Stomach (tissue), 9 donors: Measurements from ENCODE around the gene LRFN3. TPM values are rescaled to one million over a fixed set of nuclear protein-coding genes. Genes with fewer than 3 reads are reported as not detected.

Source experiments
- DNase-seq, 2 donors: peaks; one replicate each; pipeline versions ENCODE4 v3.0.0 to v3.0.0-alpha.2; 2013 to 2019
- H3K27ac ChIP-seq, 5 donors: fragments of 200-600 bp in 4 of 5; sonication (generic) in 4 of 5; one replicate each; pipeline ENCODE4 v1.5.1; 2013 to 2019; ENCODE audit warnings: mild to moderate bottlenecking in 1 of 5, moderate library complexity in 1 of 5
- H3K27me3 ChIP-seq, 3 donors: fragments of 200-600 bp; sonication (generic); one replicate each; pipeline ENCODE4 v1.5.1; 2017 to 2019; ENCODE audit warnings: mixed run types in 1 of 3
- H3K36me3 ChIP-seq, 4 donors: fragments of 200-600 bp; sonication (generic); 1 replicate in 3 of 4; 2 replicates in 1 of 4; pipeline ENCODE4 v1.5.1; 2016 to 2019
- H3K4me1 ChIP-seq, 4 donors: fragments of 200-600 bp; sonication (generic); one replicate each; pipeline ENCODE4 v1.5.1; 2016 to 2019
- H3K4me3 ChIP-seq, 4 donors: fragments of 200-600 bp; sonication (generic) in 3 of 4; one replicate each; pipeline ENCODE4 v1.5.1; 2016 to 2019; ENCODE audit warnings: mild to moderate bottlenecking in 1 of 4
- H3K9me3 ChIP-seq, 4 donors: fragments of 200-600 bp; sonication (generic); one replicate each; pipeline ENCODE4 v1.5.1; 2016 to 2019
- EP300 ChIP-seq: sonication (generic); formaldehyde crosslinking; IDR thresholded peaks from one replicate; pipeline ENCODE4 v1.6.1; 2017; ENCODE audit warnings: antibody characterized with exemption
- POLR2A ChIP-seq, 4 donors: fragments of 450-650 bp; IDR thresholded peaks; one replicate each; pipeline ENCODE4 v1.6.1; 2016; ENCODE audit warnings: antibody characterized with exemption in 4 of 4, control low read depth in 2 of 4, mild to moderate bottlenecking in 1 of 4, moderate library complexity in 1 of 4
- POLR2AphosphoS5 ChIP-seq, 3 donors: sonication (generic); formaldehyde crosslinking; IDR thresholded peaks; one replicate each; pipeline ENCODE4 v1.6.1; 2016; ENCODE audit warnings: antibody characterized with exemption in 3 of 3
- WGBS, 5 donors: extraction: QIAGEN DNeasy Blood & Tissue Kit in 3 of 5; methylation state at CpG; one replicate each; pipeline versions ENCODE4 v1.1.5 to v1.1.7; 2013 to 2018; 5-methylcytosine and 5-hydroxymethylcytosine counted together
- intact Hi-C: fragments of 100-400 bp; cut with DNase I; formaldehyde crosslinking; loops from one replicate; pipeline ENCODE4 v1.15.1; 2023; ENCODE audit warnings: low total_unique reads
- polyA plus RNA-seq, 3 donors: library from polyadenylated mRNA; stranded (reverse); fragments of 200-250 nt; gene quantifications; one replicate each; pipeline ENCODE4 v1.2.3, GENCODE V29; 2013
- total RNA-seq, 5 donors: library from RNA; depleted of rRNA; stranded (reverse); fragments of >200 nt; gene quantifications; one replicate each; pipeline versions ENCODE4 v1.1.0 to v1.2.3, GENCODE V29; 2014 to 2016
- TF ChIP-seq, protein P1 (sequence below), 7 experiments: fragments of 450-650 bp in 4 of 7; fragments of 200-600 bp in 3 of 7; sonication (generic) in 3 of 7; IDR thresholded peaks; one replicate each; pipeline ENCODE4 v1.5.1; 2016 to 2019; ENCODE audit warnings: antibody characterized with exemption in 7 of 7, control low read depth in 2 of 7, mild to moderate bottlenecking in 1 of 7
- donor health status: healthy with polysubstance abuse.
- donor health status: Bipolar disorder and iron deficiency.
- donor health status: healthy.

Gene LRFN3
- total and polyA plus RNA-seq, 8 donors: 0.73 to 48.1 (median 3.5) TPM

DNA sequence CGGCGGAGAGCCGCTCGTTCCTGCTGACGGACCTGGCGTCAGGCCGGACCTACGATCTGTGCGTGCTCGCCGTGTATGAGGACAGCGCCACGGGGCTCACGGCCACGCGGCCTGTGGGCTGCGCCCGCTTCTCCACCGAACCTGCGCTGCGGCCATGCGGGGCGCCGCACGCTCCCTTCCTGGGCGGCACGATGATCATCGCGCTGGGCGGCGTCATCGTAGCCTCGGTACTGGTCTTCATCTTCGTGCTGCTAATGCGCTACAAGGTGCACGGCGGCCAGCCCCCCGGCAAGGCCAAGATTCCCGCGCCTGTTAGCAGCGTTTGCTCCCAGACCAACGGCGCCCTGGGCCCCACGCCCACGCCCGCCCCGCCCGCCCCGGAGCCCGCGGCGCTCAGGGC is 8.4 kb downstream of the LRFN3 start:
- Histone ChIP-seq H3K27me3 (no peaks in the 10 kb centered on the region), H3K4me3 (no peak overlapping the region), H3K4me1 (peaks cover 0 to under 1% (median 0%) of the 10 kb centered on the region in 4 donors), H3K9me3 (no peaks in the 10 kb centered on the region), H3K36me3 (peaks cover 16 to 56% (median 51%) of the 10 kb centered on the region in 4 donors), H3K27ac (no peak overlapping the region)
- no peak for TF ChIP-seq POLR2AphosphoS5 (IDR thresholded peaks at IDR 0.05)
- TF ChIP-seq, protein P1, sequence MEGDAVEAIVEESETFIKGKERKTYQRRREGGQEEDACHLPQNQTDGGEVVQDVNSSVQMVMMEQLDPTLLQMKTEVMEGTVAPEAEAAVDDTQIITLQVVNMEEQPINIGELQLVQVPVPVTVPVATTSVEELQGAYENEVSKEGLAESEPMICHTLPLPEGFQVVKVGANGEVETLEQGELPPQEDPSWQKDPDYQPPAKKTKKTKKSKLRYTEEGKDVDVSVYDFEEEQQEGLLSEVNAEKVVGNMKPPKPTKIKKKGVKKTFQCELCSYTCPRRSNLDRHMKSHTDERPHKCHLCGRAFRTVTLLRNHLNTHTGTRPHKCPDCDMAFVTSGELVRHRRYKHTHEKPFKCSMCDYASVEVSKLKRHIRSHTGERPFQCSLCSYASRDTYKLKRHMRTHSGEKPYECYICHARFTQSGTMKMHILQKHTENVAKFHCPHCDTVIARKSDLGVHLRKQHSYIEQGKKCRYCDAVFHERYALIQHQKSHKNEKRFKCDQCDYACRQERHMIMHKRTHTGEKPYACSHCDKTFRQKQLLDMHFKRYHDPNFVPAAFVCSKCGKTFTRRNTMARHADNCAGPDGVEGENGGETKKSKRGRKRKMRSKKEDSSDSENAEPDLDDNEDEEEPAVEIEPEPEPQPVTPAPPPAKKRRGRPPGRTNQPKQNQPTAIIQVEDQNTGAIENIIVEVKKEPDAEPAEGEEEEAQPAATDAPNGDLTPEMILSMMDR (IDR thresholded peaks at IDR 0.05): no peak
- no peak for TF ChIP-seq EP300
- no peak for TF ChIP-seq POLR2A (IDR thresholded peaks at IDR 0.05)
- DNase-seq: no peak
- intact Hi-C loops: no loop called here
- 79 to 84% (median 82%) methylated on average over 32 to 52 of the region's 52 CpGs for WGBS, 5 donors

DNA sequence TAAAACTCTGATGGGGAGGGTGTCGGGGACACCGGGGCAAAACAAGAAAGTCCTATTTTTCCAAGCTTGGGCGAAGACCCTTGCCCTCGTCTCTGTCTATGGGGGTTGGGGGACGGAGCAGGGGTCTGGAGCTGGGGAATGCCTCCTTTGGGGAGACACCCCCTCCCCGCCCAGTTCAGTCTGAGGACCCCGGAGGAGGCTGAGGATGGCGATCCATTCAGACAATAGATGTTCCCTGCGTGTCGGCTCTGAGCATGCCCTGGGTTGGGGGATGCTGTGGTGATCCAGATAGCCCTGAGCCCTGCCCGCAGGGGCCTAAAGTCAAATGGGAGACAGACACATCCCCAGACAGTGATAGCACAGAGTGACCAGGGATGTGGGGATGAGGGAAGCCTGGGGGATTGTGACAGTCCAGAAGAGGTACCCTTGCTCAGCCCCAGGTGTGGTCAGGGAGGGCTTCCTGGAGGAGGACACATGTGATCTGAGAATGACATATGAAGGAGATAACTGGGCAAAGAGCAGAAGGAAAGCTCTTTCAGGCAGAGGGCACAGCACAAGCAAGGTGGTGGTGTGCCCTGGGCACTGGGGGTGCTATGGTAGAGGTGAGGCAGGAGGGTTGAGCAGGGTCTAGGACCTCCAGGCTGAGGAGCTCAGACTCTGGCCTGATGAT is 9.1 kb downstream of the LRFN3 start:
- TF ChIP-seq POLR2AphosphoS5 (IDR thresholded peaks at IDR 0.05) (no peak), EP300 (no peak), POLR2A (IDR thresholded peaks at IDR 0.05) (no peak)
- TF ChIP-seq, protein P1 (IDR thresholded peaks at IDR 0.05): no peak
- Histone ChIP-seq H3K9me3 (no peaks in the 10 kb centered on the region), H3K4me3 (no peak overlapping the region), H3K27me3 (no peaks in the 10 kb centered on the region), H3K27ac (no peak overlapping the region), H3K36me3 (peaks cover 9 to 49% (median 44%) of the 10 kb centered on the region in 4 donors), H3K4me1 (no peaks in the 10 kb centered on the region)
- intact Hi-C loops: no loop called here
- DNase-seq: no peak
- WGBS, 5 donors: 88 to 93% (median 93%) methylated on average over 9 to 11 of the region's 11 CpGs

DNA sequence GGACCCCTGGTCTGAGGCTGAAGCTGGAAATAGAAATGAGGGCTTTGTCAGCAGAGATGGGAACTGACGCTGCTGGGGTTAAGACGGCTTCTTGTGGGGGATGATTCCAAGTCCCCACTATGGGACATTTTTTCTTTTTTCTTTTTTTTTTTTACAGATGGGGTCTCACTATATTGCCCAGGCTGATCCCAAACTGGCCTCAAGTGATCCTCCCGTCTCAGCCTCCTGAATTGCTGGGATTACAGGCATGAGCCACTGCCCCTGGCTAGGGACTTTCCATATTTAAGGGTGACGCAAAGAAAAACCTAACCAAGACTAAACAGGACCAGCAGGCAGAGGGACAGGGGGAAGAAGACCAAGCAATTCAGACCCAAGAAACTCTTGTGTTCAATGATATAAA is 10.0 kb downstream of the LRFN3 start:
- DNase-seq: no peak
- Histone ChIP-seq H3K4me1 (no peaks in the 10 kb centered on the region), H3K9me3 (no peaks in the 10 kb centered on the region), H3K4me3 (no peak overlapping the region), H3K36me3 (peaks cover 3 to 40% (median 34%) of the 10 kb centered on the region in 4 donors), H3K27ac (no peak overlapping the region), H3K27me3 (no peaks in the 10 kb centered on the region)
- TF ChIP-seq, protein P1 (IDR thresholded peaks at IDR 0.05): no peak
- no peak for TF ChIP-seq POLR2A (IDR thresholded peaks at IDR 0.05)
- no peak for TF ChIP-seq POLR2AphosphoS5 (IDR thresholded peaks at IDR 0.05)
- intact Hi-C loops: no loop called here
- WGBS, 5 donors: 69 to 96% (median 92%) methylated on average over 4 of the region's 4 CpGs

DNA sequence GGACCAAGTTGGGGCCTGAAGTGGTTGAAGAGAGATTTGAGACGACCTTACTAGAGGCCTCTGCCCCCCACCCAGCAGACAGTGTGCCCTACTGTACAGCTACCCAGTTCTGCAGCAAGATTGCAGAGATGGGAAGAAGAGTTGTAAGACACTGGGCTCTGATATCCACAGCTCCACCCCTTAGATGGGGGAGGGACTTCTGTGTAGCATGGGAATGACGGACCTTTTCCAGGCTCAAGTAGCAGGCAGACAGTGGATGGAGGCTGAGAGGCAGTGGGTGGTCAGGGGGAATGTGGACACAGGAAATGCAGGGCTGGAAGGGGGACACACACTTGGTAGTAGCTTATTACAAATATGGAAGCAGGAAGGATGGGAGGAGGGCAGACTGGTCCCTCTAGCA is 13.0 kb downstream of the LRFN3 start:
- Histone ChIP-seq H3K27ac (no peak overlapping the region), H3K4me1 (no peaks in the 10 kb centered on the region), H3K27me3 (peaks cover 0 to 5% (median 0%) of the 10 kb centered on the region in 3 donors), H3K4me3 (no peak overlapping the region), H3K9me3 (no peaks in the 10 kb centered on the region), H3K36me3 (peaks cover 0 to 15% (median 13%) of the 10 kb centered on the region in 4 donors)
- no peak for TF ChIP-seq EP300
- TF ChIP-seq, protein P1 (IDR thresholded peaks at IDR 0.05): no peak
- WGBS, 5 donors: 18 to 35% (median 25%) methylated on average over 2 of the region's 2 CpGs
- no peak for DNase-seq
- intact Hi-C loops: no loop called here
